ENCODE measurements around the gene ZNRF1. TPM values are rescaled to one million over a fixed set of nuclear protein-coding genes. Genes with fewer than 3 reads are reported as not detected.
A peak's percentile ranks its signal among the peaks of the same experiment; 100 is the strongest.

ZNRF1 gene
- total and polyA plus RNA-seq, 2 of the 13 experiments (the other 11 are each of a cell fraction or from before 2014, with no cell fraction given) = 43.9 to 58.7 TPM

DNA sequence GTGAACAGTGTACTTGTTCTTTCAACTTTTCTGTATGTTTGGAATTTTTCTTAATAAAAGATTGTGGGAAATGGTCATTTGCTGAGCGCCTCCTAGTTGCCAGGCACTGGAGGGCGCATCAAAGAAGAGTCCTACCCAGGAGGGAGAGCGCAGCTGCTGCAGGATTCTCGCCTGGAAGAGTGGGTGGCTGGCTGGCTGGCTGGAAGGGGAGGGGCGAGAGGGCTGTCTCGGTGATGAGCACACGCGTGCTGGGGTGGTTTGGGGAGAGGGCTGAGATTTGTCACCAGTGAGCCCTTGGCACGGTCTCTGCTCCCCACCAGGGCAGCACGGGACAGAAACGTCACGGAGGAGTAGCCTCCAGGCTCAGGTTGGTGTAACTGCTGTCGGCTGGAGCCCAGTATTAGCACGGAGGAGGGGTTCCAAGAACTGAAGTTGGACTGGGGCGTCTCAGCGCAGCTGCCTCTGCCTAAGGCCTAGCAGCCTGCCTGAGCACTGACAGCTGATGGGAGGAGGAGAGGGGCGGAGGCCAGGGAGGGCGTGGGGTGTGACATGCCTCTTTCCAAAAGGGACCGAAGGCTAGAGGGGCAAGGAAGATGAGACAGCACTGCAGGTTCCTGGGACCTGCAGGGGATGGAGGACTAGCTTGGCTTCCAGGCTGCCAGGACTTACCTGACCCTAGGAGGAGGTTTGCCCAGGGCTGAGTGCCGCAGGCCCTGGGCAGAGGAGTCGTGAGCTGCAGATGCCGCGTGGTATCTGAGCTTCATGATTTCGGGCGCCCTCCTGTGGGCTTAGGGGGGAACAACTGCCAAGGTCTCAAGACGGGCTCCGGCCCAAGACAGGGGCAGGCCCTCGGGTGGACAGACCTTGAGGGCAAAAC, 112.1 kb downstream of the ZNRF1 start (continued):
- TF ChIP-seq NFIC (IDR thresholded peaks at IDR 0.05; ENCODE audit: low read length) (no peak), ZNF614 (CRISPR knock-in tag; IDR thresholded peaks at IDR 0.05; ENCODE audit: borderline replicate concordance) (peak; percentile 87; the same call in 1 of the 2 replicates), NR0B2 (CRISPR knock-in tag; IDR thresholded peaks at IDR 0.05) (peak; percentile 67; the same call in 1 of the 2 replicates), ZNF589 (CRISPR knock-in tag; conservative IDR thresholded peaks at IDR 0.05) (no peak), ZNF674 (CRISPR knock-in tag; IDR thresholded peaks at IDR 0.05; ENCODE audit: low read depth) (no peak; the same call in 1 of the 2 replicates), HOXA7 (CRISPR knock-in tag; IDR thresholded peaks at IDR 0.05) (no peak), FOXA1 (IDR thresholded peaks at IDR 0.05) (no peak), FOXA1 (CRISPR knock-in tag; IDR thresholded peaks at IDR 0.05) (0 out of 2 replicates have a peak, but pooled peaks have one; percentile 28), ZNF660 (CRISPR knock-in tag; IDR thresholded peaks at IDR 0.05; ENCODE audit: borderline replicate concordance, low read depth) (no peak), CBFB (CRISPR knock-in tag; IDR thresholded peaks at IDR 0.05) (no peak), MLXIP (CRISPR knock-in tag; IDR thresholded peaks at IDR 0.05; ENCODE audit: borderline replicate concordance) (no peak), ZNF124 (CRISPR knock-in tag; IDR thresholded peaks at IDR 0.05) (peak; percentile 41; the same call in 1 of the 2 replicates), NFRKB (IDR thresholded peaks at IDR 0.05) (no peak)
- TF ChIP-seq, protein P1, sequence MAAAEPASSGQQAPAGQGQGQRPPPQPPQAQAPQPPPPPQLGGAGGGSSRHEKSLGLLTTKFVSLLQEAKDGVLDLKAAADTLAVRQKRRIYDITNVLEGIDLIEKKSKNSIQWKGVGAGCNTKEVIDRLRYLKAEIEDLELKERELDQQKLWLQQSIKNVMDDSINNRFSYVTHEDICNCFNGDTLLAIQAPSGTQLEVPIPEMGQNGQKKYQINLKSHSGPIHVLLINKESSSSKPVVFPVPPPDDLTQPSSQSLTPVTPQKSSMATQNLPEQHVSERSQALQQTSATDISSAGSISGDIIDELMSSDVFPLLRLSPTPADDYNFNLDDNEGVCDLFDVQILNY (CRISPR knock-in tag; conservative IDR thresholded peaks at IDR 0.05) = no peak
- TF ChIP-seq, protein P2, sequence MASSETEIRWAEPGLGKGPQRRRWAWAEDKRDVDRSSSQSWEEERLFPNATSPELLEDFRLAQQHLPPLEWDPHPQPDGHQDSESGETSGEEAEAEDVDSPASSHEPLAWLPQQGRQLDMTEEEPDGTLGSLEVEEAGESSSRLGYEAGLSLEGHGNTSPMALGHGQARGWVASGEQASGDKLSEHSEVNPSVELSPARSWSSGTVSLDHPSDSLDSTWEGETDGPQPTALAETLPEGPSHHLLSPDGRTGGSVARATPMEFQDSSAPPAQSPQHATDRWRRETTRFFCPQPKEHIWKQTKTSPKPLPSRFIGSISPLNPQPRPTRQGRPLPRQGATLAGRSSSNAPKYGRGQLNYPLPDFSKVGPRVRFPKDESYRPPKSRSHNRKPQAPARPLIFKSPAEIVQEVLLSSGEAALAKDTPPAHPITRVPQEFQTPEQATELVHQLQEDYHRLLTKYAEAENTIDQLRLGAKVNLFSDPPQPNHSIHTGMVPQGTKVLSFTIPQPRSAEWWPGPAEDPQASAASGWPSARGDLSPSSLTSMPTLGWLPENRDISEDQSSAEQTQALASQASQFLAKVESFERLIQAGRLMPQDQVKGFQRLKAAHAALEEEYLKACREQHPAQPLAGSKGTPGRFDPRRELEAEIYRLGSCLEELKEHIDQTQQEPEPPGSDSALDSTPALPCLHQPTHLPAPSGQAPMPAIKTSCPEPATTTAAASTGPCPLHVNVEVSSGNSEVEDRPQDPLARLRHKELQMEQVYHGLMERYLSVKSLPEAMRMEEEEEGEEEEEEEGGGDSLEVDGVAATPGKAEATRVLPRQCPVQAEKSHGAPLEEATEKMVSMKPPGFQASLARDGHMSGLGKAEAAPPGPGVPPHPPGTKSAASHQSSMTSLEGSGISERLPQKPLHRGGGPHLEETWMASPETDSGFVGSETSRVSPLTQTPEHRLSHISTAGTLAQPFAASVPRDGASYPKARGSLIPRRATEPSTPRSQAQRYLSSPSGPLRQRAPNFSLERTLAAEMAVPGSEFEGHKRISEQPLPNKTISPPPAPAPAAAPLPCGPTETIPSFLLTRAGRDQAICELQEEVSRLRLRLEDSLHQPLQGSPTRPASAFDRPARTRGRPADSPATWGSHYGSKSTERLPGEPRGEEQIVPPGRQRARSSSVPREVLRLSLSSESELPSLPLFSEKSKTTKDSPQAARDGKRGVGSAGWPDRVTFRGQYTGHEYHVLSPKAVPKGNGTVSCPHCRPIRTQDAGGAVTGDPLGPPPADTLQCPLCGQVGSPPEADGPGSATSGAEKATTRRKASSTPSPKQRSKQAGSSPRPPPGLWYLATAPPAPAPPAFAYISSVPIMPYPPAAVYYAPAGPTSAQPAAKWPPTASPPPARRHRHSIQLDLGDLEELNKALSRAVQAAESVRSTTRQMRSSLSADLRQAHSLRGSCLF (CRISPR knock-in tag; IDR thresholded peaks at IDR 0.05; ENCODE audit: borderline replicate concordance) = no peak
- TF ChIP-seq, protein P3, sequence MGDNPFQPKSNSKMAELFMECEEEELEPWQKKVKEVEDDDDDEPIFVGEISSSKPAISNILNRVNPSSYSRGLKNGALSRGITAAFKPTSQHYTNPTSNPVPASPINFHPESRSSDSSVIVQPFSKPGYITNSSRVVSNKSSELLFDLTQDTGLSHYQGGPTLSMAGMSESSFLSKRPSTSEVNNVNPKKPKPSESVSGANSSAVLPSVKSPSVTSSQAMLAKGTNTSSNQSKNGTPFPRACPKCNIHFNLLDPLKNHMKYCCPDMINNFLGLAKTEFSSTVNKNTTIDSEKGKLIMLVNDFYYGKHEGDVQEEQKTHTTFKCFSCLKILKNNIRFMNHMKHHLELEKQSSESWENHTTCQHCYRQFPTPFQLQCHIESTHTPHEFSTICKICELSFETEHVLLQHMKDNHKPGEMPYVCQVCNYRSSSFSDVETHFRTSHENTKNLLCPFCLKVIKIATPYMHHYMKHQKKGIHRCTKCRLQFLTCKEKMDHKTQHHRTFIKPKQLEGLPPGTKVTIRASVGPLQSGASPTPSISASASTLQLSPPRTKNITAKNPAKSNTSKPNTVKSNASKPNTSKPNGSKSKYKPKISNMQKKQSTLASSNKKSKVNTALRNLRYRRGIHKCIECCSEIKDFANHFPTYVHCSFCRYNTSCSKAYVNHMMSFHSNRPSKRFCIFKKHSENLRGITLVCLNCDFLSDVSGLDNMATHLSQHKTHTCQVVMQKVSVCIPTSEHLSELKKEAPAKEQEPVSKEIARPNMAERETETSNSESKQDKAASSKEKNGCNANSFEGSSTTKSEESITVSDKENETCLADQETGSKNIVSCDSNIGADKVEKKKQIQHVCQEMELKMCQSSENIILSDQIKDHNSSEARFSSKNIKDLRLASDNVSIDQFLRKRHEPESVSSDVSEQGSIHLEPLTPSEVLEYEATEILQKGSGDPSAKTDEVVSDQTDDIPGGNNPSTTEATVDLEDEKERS (CRISPR knock-in tag; IDR thresholded peaks at IDR 0.05) = peak; percentile 79

Data from HepG2 (cell line).